Neural cell (in vitro differentiated cells): ENCODE results near the gene PSMB8.

Experiments
- EP300 ChIP-seq: fragments of 450-650 bp; conservative IDR thresholded peaks from 2 replicates; pipeline ENCODE4 v1.6.1; 2014; ENCODE audit warnings: antibody characterized with exemption, mild to moderate bottlenecking, moderate library complexity; ENCODE audit not compliant: poor library complexity, severe bottlenecking
- EZH2 ChIP-seq: fragments of 200-600, 300-800 bp; shearing (Covaris generic), sonication (generic); IDR thresholded peaks from 2 replicates; pipeline ENCODE4 v1.6.1; 2014; ENCODE audit warnings: antibody characterized with exemption, low read length, borderline replicate concordance, mild to moderate bottlenecking; ENCODE audit not compliant: insufficient read depth, poor library complexity, severe bottlenecking
- MXI1 ChIP-seq: fragments of 450-650 bp; conservative IDR thresholded peaks from 2 replicates; pipeline ENCODE4 v1.6.1; 2014; ENCODE audit warnings: antibody characterized with exemption, mild to moderate bottlenecking; ENCODE audit not compliant: poor library complexity, severe bottlenecking
- POLR2AphosphoS5 ChIP-seq: IDR thresholded peaks from 2 replicates; pipeline ENCODE4 v1.6.1; 2012
- RAD21 ChIP-seq: fragments of 450-650 bp; conservative IDR thresholded peaks from 2 replicates; pipeline ENCODE4 v1.6.1; 2014; ENCODE audit warnings: antibody characterized with exemption, mild to moderate bottlenecking, moderate library complexity
- SMC3 ChIP-seq: fragments of 450-650 bp; conservative IDR thresholded peaks from 2 replicates; pipeline ENCODE4 v1.6.1; 2014; ENCODE audit warnings: antibody characterized with exemption, mild to moderate bottlenecking, moderate library complexity; ENCODE audit not compliant: poor library complexity
- TAF1 ChIP-seq: IDR thresholded peaks from 2 replicates; pipeline ENCODE4 v1.6.1; 2012; ENCODE audit warnings: low read depth
- TF ChIP-seq, protein P1 (sequence below): fragments of 450-650 bp; IDR thresholded peaks from 2 replicates; pipeline ENCODE4 v1.5.1; 2014; ENCODE audit warnings: antibody characterized with exemption, mild to moderate bottlenecking, moderate library complexity; ENCODE audit not compliant: poor library complexity, severe bottlenecking
- TF ChIP-seq, protein P2 (sequence below): IDR thresholded peaks from 2 replicates; pipeline ENCODE4 v1.6.1; 2012; ENCODE audit warnings: borderline replicate concordance

DNA sequence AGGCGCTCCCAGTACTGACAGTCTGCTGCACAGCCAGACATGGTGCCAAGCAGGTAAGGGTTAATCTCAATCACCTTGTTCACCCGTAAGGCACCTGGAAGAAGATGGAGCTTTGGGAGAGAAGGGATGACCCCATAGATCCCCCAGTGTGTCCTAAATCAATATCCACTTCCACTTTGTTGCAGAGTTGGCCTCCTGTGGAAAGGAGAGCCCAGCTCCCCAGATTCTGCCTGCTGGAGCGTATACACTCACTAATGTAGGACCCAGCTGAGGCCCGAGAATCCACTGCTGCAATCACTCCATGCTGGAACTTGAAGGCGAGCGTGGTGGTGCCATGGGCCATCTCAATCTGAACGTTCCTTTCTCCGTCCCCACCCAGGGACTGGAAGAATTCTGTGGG lies 1.2 kb downstream of the PSMB8 start:
- TF ChIP-seq EP300: no peak
- TF ChIP-seq, protein P1, sequence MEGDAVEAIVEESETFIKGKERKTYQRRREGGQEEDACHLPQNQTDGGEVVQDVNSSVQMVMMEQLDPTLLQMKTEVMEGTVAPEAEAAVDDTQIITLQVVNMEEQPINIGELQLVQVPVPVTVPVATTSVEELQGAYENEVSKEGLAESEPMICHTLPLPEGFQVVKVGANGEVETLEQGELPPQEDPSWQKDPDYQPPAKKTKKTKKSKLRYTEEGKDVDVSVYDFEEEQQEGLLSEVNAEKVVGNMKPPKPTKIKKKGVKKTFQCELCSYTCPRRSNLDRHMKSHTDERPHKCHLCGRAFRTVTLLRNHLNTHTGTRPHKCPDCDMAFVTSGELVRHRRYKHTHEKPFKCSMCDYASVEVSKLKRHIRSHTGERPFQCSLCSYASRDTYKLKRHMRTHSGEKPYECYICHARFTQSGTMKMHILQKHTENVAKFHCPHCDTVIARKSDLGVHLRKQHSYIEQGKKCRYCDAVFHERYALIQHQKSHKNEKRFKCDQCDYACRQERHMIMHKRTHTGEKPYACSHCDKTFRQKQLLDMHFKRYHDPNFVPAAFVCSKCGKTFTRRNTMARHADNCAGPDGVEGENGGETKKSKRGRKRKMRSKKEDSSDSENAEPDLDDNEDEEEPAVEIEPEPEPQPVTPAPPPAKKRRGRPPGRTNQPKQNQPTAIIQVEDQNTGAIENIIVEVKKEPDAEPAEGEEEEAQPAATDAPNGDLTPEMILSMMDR: no peak
- no peak for TF ChIP-seq POLR2AphosphoS5
- TF ChIP-seq EZH2: no peak
- TF ChIP-seq SMC3: no peak
- no peak for TF ChIP-seq RAD21
- TF ChIP-seq, protein P2, sequence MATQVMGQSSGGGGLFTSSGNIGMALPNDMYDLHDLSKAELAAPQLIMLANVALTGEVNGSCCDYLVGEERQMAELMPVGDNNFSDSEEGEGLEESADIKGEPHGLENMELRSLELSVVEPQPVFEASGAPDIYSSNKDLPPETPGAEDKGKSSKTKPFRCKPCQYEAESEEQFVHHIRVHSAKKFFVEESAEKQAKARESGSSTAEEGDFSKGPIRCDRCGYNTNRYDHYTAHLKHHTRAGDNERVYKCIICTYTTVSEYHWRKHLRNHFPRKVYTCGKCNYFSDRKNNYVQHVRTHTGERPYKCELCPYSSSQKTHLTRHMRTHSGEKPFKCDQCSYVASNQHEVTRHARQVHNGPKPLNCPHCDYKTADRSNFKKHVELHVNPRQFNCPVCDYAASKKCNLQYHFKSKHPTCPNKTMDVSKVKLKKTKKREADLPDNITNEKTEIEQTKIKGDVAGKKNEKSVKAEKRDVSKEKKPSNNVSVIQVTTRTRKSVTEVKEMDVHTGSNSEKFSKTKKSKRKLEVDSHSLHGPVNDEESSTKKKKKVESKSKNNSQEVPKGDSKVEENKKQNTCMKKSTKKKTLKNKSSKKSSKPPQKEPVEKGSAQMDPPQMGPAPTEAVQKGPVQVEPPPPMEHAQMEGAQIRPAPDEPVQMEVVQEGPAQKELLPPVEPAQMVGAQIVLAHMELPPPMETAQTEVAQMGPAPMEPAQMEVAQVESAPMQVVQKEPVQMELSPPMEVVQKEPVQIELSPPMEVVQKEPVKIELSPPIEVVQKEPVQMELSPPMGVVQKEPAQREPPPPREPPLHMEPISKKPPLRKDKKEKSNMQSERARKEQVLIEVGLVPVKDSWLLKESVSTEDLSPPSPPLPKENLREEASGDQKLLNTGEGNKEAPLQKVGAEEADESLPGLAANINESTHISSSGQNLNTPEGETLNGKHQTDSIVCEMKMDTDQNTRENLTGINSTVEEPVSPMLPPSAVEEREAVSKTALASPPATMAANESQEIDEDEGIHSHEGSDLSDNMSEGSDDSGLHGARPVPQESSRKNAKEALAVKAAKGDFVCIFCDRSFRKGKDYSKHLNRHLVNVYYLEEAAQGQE: no peak
- TF ChIP-seq MXI1: no peak
- TF ChIP-seq TAF1: no peak
